Measurements from ENCODE around the gene CEPT1.

CEPT1 gene

GRCh38 chr1:111197598-111198284, 57.7 kb downstream of the CEPT1 start:
- no peak overlapping the region for H3K4me3 ChIP-seq (ENCODE audit: low read depth, low read length)
- no peak for TF ChIP-seq CTCF (IDR thresholded peaks at IDR 0.05; ENCODE audit: low read depth, low read length)
- no peak for DNase-seq (ENCODE audit: low read depth, low spot score)
- in situ Hi-C loops (cut with HindIII; ENCODE audit: low sequenced_read_pairs) = no loop called here

GRCh38 chr1:111198836-111199235, 58.8 kb downstream of the CEPT1 start:
- in situ Hi-C loops (cut with HindIII; ENCODE audit: low sequenced_read_pairs) = no loop called here
- DNase-seq (ENCODE audit: low read depth, low spot score) = no peak
- no peak overlapping the region for H3K4me3 ChIP-seq (ENCODE audit: low read depth, low read length)
- TF ChIP-seq CTCF (IDR thresholded peaks at IDR 0.05; ENCODE audit: low read depth, low read length) = no peak

GRCh38 chr1:111199329-111199728, 59.3 kb downstream of the CEPT1 start:
- in situ Hi-C loops (cut with HindIII; ENCODE audit: low sequenced_read_pairs) = no loop called here
- DNase-seq (ENCODE audit: low read depth, low spot score) = no peak
- H3K4me3 ChIP-seq (ENCODE audit: low read depth, low read length) = no peak overlapping the region
- no peak for TF ChIP-seq CTCF (IDR thresholded peaks at IDR 0.05; ENCODE audit: low read depth, low read length)

- H3K4me3 ChIP-seq (ENCODE audit: low read depth, low read length) = no peak within 1 kb of the TSS
- no peak for TF ChIP-seq CTCF (IDR thresholded peaks at IDR 0.05; ENCODE audit: low read depth, low read length)
- in situ Hi-C loops (cut with HindIII; ENCODE audit: low sequenced_read_pairs) = no loop called here
- DNase-seq (ENCODE audit: low read depth, low spot score) = no peak
Measured at GRCh38 chr1:111199881-111200801, 60.1 kb downstream of the CEPT1 start, which contains the start of gene DENND2D. Gene DENND2D (minus strand): TSS chr1:111200646. CDS start chr1:111200459, 187 bp downstream.

GRCh38 chr1:111200802-111201161, 60.8 kb downstream of the CEPT1 start:
- no peak for TF ChIP-seq CTCF (IDR thresholded peaks at IDR 0.05; ENCODE audit: low read depth, low read length)
- in situ Hi-C loops (cut with HindIII; ENCODE audit: low sequenced_read_pairs) = no loop called here
- DNase-seq (ENCODE audit: low read depth, low spot score) = no peak
- no peak overlapping the region for H3K4me3 ChIP-seq (ENCODE audit: low read depth, low read length)

- no peak for DNase-seq (ENCODE audit: low read depth, low spot score)
- in situ Hi-C loops (cut with HindIII; ENCODE audit: low sequenced_read_pairs) = no loop called here
- H3K4me3 ChIP-seq (ENCODE audit: low read depth, low read length) = no peak overlapping the region
- TF ChIP-seq CTCF (IDR thresholded peaks at IDR 0.05; ENCODE audit: low read depth, low read length) = no peak
Measured at GRCh38 chr1:111201275-111202090, 61.5 kb downstream of the CEPT1 start.

Data from astrocyte of the spinal cord (primary cell).